HEK293 (cell line): ENCODE results near the gene INPP5B.

Source experiments
- CTCF ChIA-PET: fragments of 350-600 bp; formaldehyde crosslinking; extraction: SDS; loops from one replicate; lab custom pipeline; 2021; ENCODE audit warnings: antibody characterized with exemption; lab: Yijun Ruan, JAX
- POLR2A ChIA-PET: fragments of 300-600 bp; formaldehyde crosslinking; extraction: SDS; loops from one replicate; lab custom pipeline; 2020; ENCODE audit warnings: antibody characterized with exemption, inconsistent platforms; lab: Yijun Ruan, JAX
- H3K27ac ChIP-seq: fragments of 200-500 bp; sonication (Bioruptor generic); 2 replicates; pipeline ENCODE4 v1.5.1; 2014; ENCODE audit warnings: low read depth, low read length, control low read depth, inconsistent platforms; ENCODE audit errors: extremely low read depth
- H3K36me3 ChIP-seq, 2 experiments: fragments of 200-500 bp in 1 of 2; sonication (Bioruptor generic) in 1 of 2; 1 replicate in 1 of 2; 2 replicates in 1 of 2; pipeline ENCODE4 v1.5.1; 2014 to 2017; ENCODE audit warnings: inconsistent platforms in 2 of 2, low read length in 2 of 2; ENCODE audit not compliant: control insufficient read depth in 2 of 2, insufficient read depth in 1 of 2
- H3K4me1 ChIP-seq: fragments of 200-500 bp; sonication (Bioruptor generic); 2 replicates; pipeline ENCODE4 v1.5.1; 2014; ENCODE audit warnings: mild to moderate bottlenecking, low read length, inconsistent platforms; ENCODE audit not compliant: control insufficient read depth, insufficient read depth
- H3K4me3 ChIP-seq: 2 replicates; pipeline ENCODE4 v1.5.1; 2011; ENCODE audit warnings: low read depth, mild to moderate bottlenecking, control low read depth, low read length, moderate library complexity
- H3K9me3 ChIP-seq: fragments of 200-500 bp; sonication (Bioruptor generic); 2 replicates; pipeline ENCODE4 v1.5.1; 2014; ENCODE audit warnings: low read depth, low read length, inconsistent platforms; ENCODE audit not compliant: control insufficient read depth, insufficient read depth
- CTCF ChIP-seq: fragments of 450-650 bp; formaldehyde crosslinking; IDR thresholded peaks from 2 replicates; pipeline ENCODE4 v1.5.1; 2016; ENCODE audit warnings: missing biosample characterization, missing genetic modification characterization
- GFI1B ChIP-seq: fragments of 450-650 bp; formaldehyde crosslinking; IDR thresholded peaks from 2 replicates; pipeline ENCODE4 v1.5.1; 2016; ENCODE audit warnings: missing biosample characterization, missing genetic modification characterization
- KLF1 ChIP-seq: fragments of 450-650 bp; formaldehyde crosslinking; IDR thresholded peaks from 2 replicates; pipeline ENCODE4 v1.5.1; 2016; ENCODE audit warnings: missing biosample characterization, missing genetic modification characterization
- TSHZ1 ChIP-seq: fragments of 450-650 bp; formaldehyde crosslinking; IDR thresholded peaks from 2 replicates; pipeline ENCODE4 v1.5.1; 2016; ENCODE audit warnings: missing biosample characterization, missing genetic modification characterization, borderline replicate concordance
- YY2 ChIP-seq: fragments of 450-650 bp; formaldehyde crosslinking; IDR thresholded peaks from 2 replicates; pipeline ENCODE4 v1.5.1; 2016; ENCODE audit warnings: missing biosample characterization, missing genetic modification characterization
- ZBTB1 ChIP-seq: fragments of 450-650 bp; formaldehyde crosslinking; IDR thresholded peaks from 2 replicates; pipeline ENCODE4 v1.5.1; 2016; ENCODE audit warnings: missing biosample characterization, missing genetic modification characterization
- ZBTB11 ChIP-seq: fragments of 450-650 bp; formaldehyde crosslinking; conservative IDR thresholded peaks from 2 replicates; pipeline ENCODE4 v1.5.1; 2016; ENCODE audit warnings: low read depth, missing biosample characterization, missing genetic modification characterization
- ZBTB26 ChIP-seq: fragments of 450-650 bp; formaldehyde crosslinking; optimal IDR thresholded peaks from 2 replicates; pipeline ENCODE3; 2016; ENCODE audit warnings: missing biosample characterization, mild to moderate bottlenecking, missing genetic modification characterization
- ZFHX2 ChIP-seq: fragments of 450-650 bp; formaldehyde crosslinking; conservative IDR thresholded peaks from 2 replicates; pipeline ENCODE4 v1.5.1; 2016; ENCODE audit warnings: missing biosample characterization, missing genetic modification characterization
- ZNF132 ChIP-seq: fragments of 450-650 bp; formaldehyde crosslinking; IDR thresholded peaks from 2 replicates; pipeline ENCODE4 v1.5.1; 2017; ENCODE audit warnings: missing biosample characterization, missing genetic modification characterization, borderline replicate concordance
- ZNF138 ChIP-seq: fragments of 450-650 bp; formaldehyde crosslinking; IDR thresholded peaks from 2 replicates; pipeline ENCODE4 v1.5.1; 2016; ENCODE audit warnings: missing biosample characterization, missing genetic modification characterization, borderline replicate concordance
- ZNF19 ChIP-seq: fragments of 450-650 bp; formaldehyde crosslinking; IDR thresholded peaks from 2 replicates; pipeline ENCODE4; 2016; ENCODE audit warnings: missing biosample characterization, missing genetic modification characterization, low read depth
- ZNF274 ChIP-seq, 2 experiments: fragments of 200-500 bp in 1 of 2; fragments of 450-650 bp in 1 of 2; sonication (Bioruptor generic) in 1 of 2; formaldehyde crosslinking in 1 of 2; IDR thresholded peaks; 2 replicates each; pipeline versions ENCODE4 v1.5.1 to v1.6.1; 2014 to 2016; ENCODE audit warnings: borderline replicate concordance in 1 of 2, inconsistent platforms in 1 of 2, low read length in 1 of 2, missing biosample characterization in 1 of 2, missing genetic modification characterization in 1 of 2
- ZNF335 ChIP-seq: fragments of 450-650 bp; formaldehyde crosslinking; conservative IDR thresholded peaks from 2 replicates; pipeline ENCODE4 v1.5.1; 2016; ENCODE audit warnings: missing biosample characterization, missing genetic modification characterization
- ZNF37A ChIP-seq: fragments of 450-650 bp; IDR thresholded peaks from 2 replicates; pipeline ENCODE4 v1.5.1; 2018; ENCODE audit warnings: missing biosample characterization, missing genetic modification characterization
- ZNF48 ChIP-seq: fragments of 450-650 bp; formaldehyde crosslinking; IDR thresholded peaks from 2 replicates; pipeline ENCODE4 v1.5.1; 2016; ENCODE audit warnings: missing biosample characterization, missing genetic modification characterization
- ZNF571 ChIP-seq: fragments of 450-650 bp; formaldehyde crosslinking; IDR thresholded peaks from 2 replicates; pipeline ENCODE4 v1.5.0; 2017; ENCODE audit warnings: missing biosample characterization, missing genetic modification characterization
- ZNF629 ChIP-seq: fragments of 450-650 bp; formaldehyde crosslinking; IDR thresholded peaks from 2 replicates; pipeline ENCODE4 v1.5.1; 2017; ENCODE audit warnings: missing biosample characterization, missing genetic modification characterization
- ZNF704 ChIP-seq: fragments of 450-650 bp; formaldehyde crosslinking; IDR thresholded peaks from 2 replicates; pipeline ENCODE4 v1.5.1; 2016; ENCODE audit warnings: missing biosample characterization, missing genetic modification characterization
- ZNF707 ChIP-seq: fragments of 450-650 bp; formaldehyde crosslinking; IDR thresholded peaks from 2 replicates; pipeline ENCODE4 v1.5.1; 2016; ENCODE audit warnings: missing biosample characterization, missing genetic modification characterization
- ZNF791 ChIP-seq: fragments of 450-650 bp; formaldehyde crosslinking; IDR thresholded peaks from 2 replicates; pipeline ENCODE4 v1.5.1; 2016; ENCODE audit warnings: missing biosample characterization, missing genetic modification characterization
- ZSCAN4 ChIP-seq: fragments of 450-650 bp; formaldehyde crosslinking; IDR thresholded peaks from 2 replicates; pipeline ENCODE4 v1.5.1; 2017; ENCODE audit warnings: missing biosample characterization, missing genetic modification characterization
- ZXDB ChIP-seq: fragments of 450-650 bp; formaldehyde crosslinking; IDR thresholded peaks from 2 replicates; pipeline ENCODE4 v1.5.1; 2016; ENCODE audit warnings: missing biosample characterization, missing genetic modification characterization

The INPP5B gene

GRCh38 chr1:37901893-37902225 is 45.0 kb downstream of the INPP5B start (continued):
- TF ChIP-seq ZBTB1 (tag by site-specific recombination) (no peak), YY2 (tag by site-specific recombination) (no peak), ZXDB (tag by site-specific recombination) (no peak), ZNF571 (tag by site-specific recombination) (no peak), ZNF48 (tag by site-specific recombination) (no peak), ZNF707 (tag by site-specific recombination) (no peak), ZFHX2 (tag by site-specific recombination) (no peak), ZNF132 (no peak), ZNF335 (tag by site-specific recombination) (no peak), ZBTB26 (no peak)

GRCh38 chr1:37901191-37901892 is 45.5 kb downstream of the INPP5B start:
- no peaks in the 10 kb centered on the region for H3K36me3 ChIP-seq
- POLR2A ChIA-PET = interaction anchor here (0.7 kb wide), 1 partner anchor 29 kb away, joined by 3 read pairs; no protein-coding TSS in a partner anchor

More at GRCh38 chr1:37901191-37901892, 45.5 kb downstream of the INPP5B start:
- CTCF ChIA-PET = interaction anchor here (0.7 to 2.1 kb wide), 3 partner anchors 10 to 131 kb away, joined by 3 to 8 read pairs (median 4); no protein-coding TSS in a partner anchor
- H3K4me1 ChIP-seq = no peaks in the 10 kb centered on the region
- H3K27ac ChIP-seq = no peak overlapping the region
- TF ChIP-seq ZBTB11 (tag by site-specific recombination) (no peak), CTCF (no peak), ZNF791 (tag by site-specific recombination) (no peak), ZNF704 (tag by site-specific recombination) (no peak), TSHZ1 (no peak), KLF1 (tag by site-specific recombination) (no peak), ZNF37A (tag by site-specific recombination) (no peak), ZNF335 (tag by site-specific recombination) (no peak), ZNF138 (tag by site-specific recombination) (no peak), ZSCAN4 (no peak), ZNF19 (tag by site-specific recombination) (no peak), ZNF629 (tag by site-specific recombination) (no peak), GFI1B (tag by site-specific recombination) (no peak), ZNF274 (IDR thresholded peaks at IDR 0.05; ENCODE audit: low read length) (no peak), ZNF274 (tag by site-specific recombination; IDR thresholded peaks at IDR 0.05; ENCODE audit: borderline replicate concordance) (no peak)
- TF ChIP-seq, all 188 proteins: peak for 0
- no peak overlapping the region for H3K4me3 ChIP-seq
- H3K9me3 ChIP-seq = no peaks in the 10 kb centered on the region
